WERI-Rb-1 (cell line): ENCODE measurements around the gene EIF5.
A peak's percentile ranks its signal among the peaks of the same experiment; 100 is the strongest.

Experiments used
- DNase-seq: peaks from one replicate; pipeline ENCODE4 v3.0.0-alpha.2; 2020
- H3K27ac ChIP-seq: fragments of 250-450 bp; sonication (Bioruptor Pico); 2 replicates; pipeline ENCODE4 v1.5.1; 2020; ENCODE audit warnings: mild to moderate bottlenecking, moderate library complexity
- H3K27me3 ChIP-seq: fragments of 250-450 bp; sonication (Bioruptor Pico); 2 replicates; pipeline ENCODE4 v1.5.1; 2021; ENCODE audit warnings: mild to moderate bottlenecking, low read depth, moderate library complexity; ENCODE audit not compliant: insufficient read depth, severe bottlenecking
- H3K36me3 ChIP-seq: fragments of 250-450 bp; sonication (Bioruptor Pico); 2 replicates; pipeline ENCODE4 v1.5.1; 2020; ENCODE audit warnings: mild to moderate bottlenecking, moderate library complexity
- H3K4me3 ChIP-seq: 2 replicates; pipeline ENCODE4 v1.5.1; 2011; ENCODE audit warnings: low read depth, mild to moderate bottlenecking, control low read depth, low read length
- H3K9me3 ChIP-seq: fragments of 250-450 bp; sonication (Bioruptor Pico); 2 replicates; pipeline ENCODE4 v1.5.1; 2021; ENCODE audit warnings: mild to moderate bottlenecking, moderate library complexity; ENCODE audit not compliant: severe bottlenecking
- CTCF ChIP-seq: IDR thresholded peaks from 2 replicates; pipeline ENCODE4 v1.5.1; 2011; ENCODE audit warnings: low read depth, mild to moderate bottlenecking, control low read depth, inconsistent platforms, low read length

Gene EIF5

GRCh38 chr14:103296007-103296406 is 38.0 kb upstream of the EIF5 start:
- no peaks in the 10 kb centered on the region for H3K9me3 ChIP-seq
- TF ChIP-seq CTCF = no peak

GRCh38 chr14:103296987-103297386 is 37.0 kb upstream of the EIF5 start:
- Histone ChIP-seq H3K9me3 (no peaks in the 10 kb centered on the region), H3K27me3 (no peaks in the 10 kb centered on the region), H3K36me3 (no peaks in the 10 kb centered on the region), H3K27ac (peak overlapping the region; percentile 53; the same call in 1 of the 2 replicates), H3K4me3 (no peak overlapping the region)
- TF ChIP-seq CTCF = peak; percentile 64
- DNase-seq = peak; percentile 93

More at GRCh38 chr14:103296007-103296406, 38.0 kb upstream of the EIF5 start:
- no peak overlapping the region for H3K4me3 ChIP-seq
- H3K27ac ChIP-seq = no peak overlapping the region
- H3K27me3 ChIP-seq = no peaks in the 10 kb centered on the region
- DNase-seq = no peak
- H3K36me3 ChIP-seq = no peaks in the 10 kb centered on the region

GRCh38 chr14:103298620-103299019 is 35.4 kb upstream of the EIF5 start:
- Histone ChIP-seq H3K27ac (no peak overlapping the region), H3K27me3 (no peaks in the 10 kb centered on the region), H3K4me3 (no peak overlapping the region), H3K9me3 (no peaks in the 10 kb centered on the region), H3K36me3 (no peaks in the 10 kb centered on the region)
- TF ChIP-seq CTCF = peak; percentile 28
- DNase-seq = peak; percentile 32

- no peak for DNase-seq
- no peaks in the 10 kb centered on the region for H3K36me3 ChIP-seq
- H3K27ac ChIP-seq = no peak overlapping the region
- H3K4me3 ChIP-seq = no peak overlapping the region
- TF ChIP-seq CTCF = no peak
- peaks cover 10% of the 10 kb centered on the region for H3K9me3 ChIP-seq
- H3K27me3 ChIP-seq = no peaks in the 10 kb centered on the region
Measured at GRCh38 chr14:103301512-103302354, 32.3 kb upstream of the EIF5 start.

GRCh38 chr14:103302966-103303365 is 31.1 kb upstream of the EIF5 start:
- peaks cover 10% of the 10 kb centered on the region for H3K9me3 ChIP-seq
- no peak for DNase-seq
- no peak overlapping the region for H3K27ac ChIP-seq
- TF ChIP-seq CTCF = no peak
- H3K27me3 ChIP-seq = no peaks in the 10 kb centered on the region
- no peaks in the 10 kb centered on the region for H3K36me3 ChIP-seq
- H3K4me3 ChIP-seq = no peak overlapping the region
